CD4-positive, alpha-beta memory T cell (primary cell): ENCODE measurements around the gene REX1BD. TPM values are rescaled to one million over a fixed set of nuclear protein-coding genes. Genes with fewer than 3 reads are reported as not detected.

Source experiments
- CTCF ChIA-PET: fragments of 350-600 bp; sonication (Branson Sonifier 250); formaldehyde crosslinking; loops from one replicate; lab custom pipeline; 2021; ENCODE audit warnings: inconsistent platforms; ENCODE audit not compliant: partially characterized antibody; lab: Charles Lee
- POLR2A ChIA-PET: fragments of 350-600 bp; sonication (Branson Sonifier 250); formaldehyde crosslinking; loops from one replicate; lab custom pipeline; 2021; ENCODE audit not compliant: partially characterized antibody; lab: Charles Lee
- DNase-seq, 5 donors: peaks; one replicate each; pipeline versions ENCODE4 v3.0.0 to v3.0.0-alpha.2; 2020 to 2022; ENCODE audit warnings: mixed read lengths in 1 of 5
- H3K27ac ChIP-seq: one replicate; pipeline ENCODE4 v1.7.0; 2013; ENCODE audit warnings: low read depth, low read length
- H3K27me3 ChIP-seq: 2 replicates; pipeline ENCODE4 v1.7.0; 2013; ENCODE audit warnings: mild to moderate bottlenecking, low read length, moderate library complexity; ENCODE audit not compliant: insufficient read depth
- H3K36me3 ChIP-seq: 2 replicates; pipeline ENCODE4 v1.7.0; 2013; ENCODE audit warnings: mild to moderate bottlenecking, low read length, moderate library complexity; ENCODE audit not compliant: insufficient read depth
- H3K4me1 ChIP-seq: 2 replicates; pipeline ENCODE4 v1.7.0; 2013; ENCODE audit warnings: mild to moderate bottlenecking, low read length, moderate library complexity; ENCODE audit not compliant: insufficient read depth
- H3K4me3 ChIP-seq, 2 donors: one replicate each; pipeline ENCODE4 v1.7.0; 2013; ENCODE audit warnings: low read length in 2 of 2, mild to moderate bottlenecking in 1 of 2
- H3K9me3 ChIP-seq, 2 donors: one replicate each; pipeline ENCODE4 v1.7.0; 2013; ENCODE audit warnings: low read length in 2 of 2, control low read depth in 1 of 2; ENCODE audit not compliant: control insufficient read depth in 1 of 2
- H3K27ac Mint-ChIP-seq, 7 donors: one replicate each; pipeline ENCODE4 v1.8.0; 2020 to 2021; ENCODE audit warnings: mixed read lengths in 7 of 7, mild to moderate bottlenecking in 6 of 7, inconsistent platforms in 3 of 7, moderate library complexity in 3 of 7
- H3K27me3 Mint-ChIP-seq, 2 donors: one replicate each; pipeline ENCODE4 v1.8.0; 2020 to 2021; ENCODE audit warnings: mixed read lengths in 2 of 2
- H3K36me3 Mint-ChIP-seq, 2 donors: one replicate each; pipeline ENCODE4 v1.8.0; 2020 to 2021; ENCODE audit warnings: mixed read lengths in 2 of 2, inconsistent platforms in 1 of 2, mild to moderate bottlenecking in 1 of 2
- H3K4me1 Mint-ChIP-seq, 4 donors: one replicate each; pipeline ENCODE4 v1.8.0; 2020 to 2021; ENCODE audit warnings: mixed read lengths in 4 of 4, mild to moderate bottlenecking in 1 of 4
- H3K4me3 Mint-ChIP-seq, 8 donors: one replicate each; pipeline ENCODE4 v1.8.0; 2020 to 2021; ENCODE audit warnings: mixed read lengths in 8 of 8, mild to moderate bottlenecking in 7 of 8, moderate library complexity in 6 of 8, inconsistent platforms in 3 of 8
- H3K9me3 Mint-ChIP-seq, 8 donors: one replicate each; pipeline ENCODE4 v1.8.0; 2020 to 2021; ENCODE audit warnings: mixed read lengths in 8 of 8, mild to moderate bottlenecking in 5 of 8, inconsistent platforms in 3 of 8, moderate library complexity in 1 of 8
- intact Hi-C: fragments of 100-400 bp; cut with micrococcal nuclease; formaldehyde crosslinking; loops from one replicate; pipeline ENCODE4 v1.15.1; 2023
- polyA plus RNA-seq, 2 donors: library from polyadenylated mRNA; unstranded; fragments of 300-500 nt; fragmentation: Illumina TruSeq; gene quantifications; one replicate each; pipeline ENCODE4 v1.2.3, GENCODE V29; 2021
- total RNA-seq, 2 experiments: library from RNA; stranded (reverse); gene quantifications; one replicate each; pipeline ENCODE4 v1.2.3, GENCODE V29; 2021

Gene REX1BD
- total and polyA plus RNA-seq, 4 experiments from 2014 or later: 148 to 156 (median 152) TPM

- Histone ChIP-seq H3K36me3 (peaks cover 4% of the 10 kb centered on the region), H3K9me3 (no peaks in the 10 kb centered on the region), H3K27ac (peak overlapping the region; percentile 50), H3K4me1 (peaks cover 33% of the 10 kb centered on the region), H3K27me3 (no peaks in the 10 kb centered on the region), H3K4me3 (no peak overlapping the region)
- no peaks in the 10 kb centered on the region for H3K27me3 Mint-ChIP-seq
- peak overlapping the region; percentile 15 to 92 (median 81) for H3K27ac Mint-ChIP-seq
- ChIA-PET CTCF (interaction anchor here (0.6 to 2.4 kb wide), 21 partner anchors 8 to 284 kb away, joined by 3 to 25 read pairs (median 4); partner anchors contain the start of genes FKBP8 and UBA52), POLR2A (interaction anchor here (0.8 to 2.8 kb wide), 9 partner anchors 12 to 326 kb away, joined by 3 to 18 read pairs (median 4); partner anchors contain the start of genes COPE, ELL, KXD1 and UBA52)
- H3K9me3 Mint-ChIP-seq: no peaks in the 10 kb centered on the region
- peak overlapping the region in 7 of 8 donors; percentile 7 to 69 (median 52) for H3K4me3 Mint-ChIP-seq
- DNase-seq: no peak
- H3K36me3 Mint-ChIP-seq: peaks cover 0 to 6% of the 10 kb centered on the region in 2 donors
- H3K4me1 Mint-ChIP-seq: peaks cover 18 to 36% (median 26%) of the 10 kb centered on the region in 4 donors
- intact Hi-C loops: loop anchor here (1.0 kb wide), 1 partner anchor 254 kb away; no protein-coding TSS in a partner anchor
These were observed 4.9 kb downstream of the REX1BD start for GRCh38 chr19:18593367-18594095.

GRCh38 chr19:18594096-18594823 is 5.7 kb downstream of the REX1BD start:
- ChIA-PET CTCF (interaction anchor here (0.6 to 2.4 kb wide), 19 partner anchors 8 to 322 kb away, joined by 3 to 25 read pairs (median 4); partner anchors contain the start of genes FKBP8 and UBA52), POLR2A (interaction anchor here (0.8 to 2.8 kb wide), 7 partner anchors 13 to 253 kb away, joined by 3 to 18 read pairs (median 7); partner anchors contain the start of genes ELL, TMEM59L, UBA52 and UPF1)
- Mint-ChIP-seq H3K27me3 (peaks cover 0 to under 1% of the 10 kb centered on the region in 2 donors), H3K27ac (peak overlapping the region in 6 of 7 donors; percentile 56 to 91 (median 78)), H3K4me1 (peaks cover 18 to 36% (median 25%) of the 10 kb centered on the region in 4 donors), H3K9me3 (no peaks in the 10 kb centered on the region), H3K36me3 (peaks cover 0 to 6% of the 10 kb centered on the region in 2 donors), H3K4me3 (peak overlapping the region; percentile 69 to 85 (median 76))
- peaks cover 4% of the 10 kb centered on the region for H3K36me3 ChIP-seq
- H3K27me3 ChIP-seq: no peaks in the 10 kb centered on the region
- intact Hi-C loops: loop anchor here (1.0 kb wide), 1 partner anchor 253 kb away; no protein-coding TSS in a partner anchor
- no peaks in the 10 kb centered on the region for H3K9me3 ChIP-seq
- H3K4me1 ChIP-seq: peaks cover 32% of the 10 kb centered on the region
- DNase-seq: peak; percentile 69 to 80 (median 75)
- peak overlapping the region; percentile 50 for H3K27ac ChIP-seq
- peak overlapping the region; percentile 52 to 57 for H3K4me3 ChIP-seq

- Mint-ChIP-seq H3K9me3 (no peaks in the 10 kb centered on the region), H3K36me3 (peaks cover 0 to 6% of the 10 kb centered on the region in 2 donors), H3K27me3 (peaks cover 0 to 5% of the 10 kb centered on the region in 2 donors), H3K4me1 (peaks cover 14 to 32% (median 21%) of the 10 kb centered on the region in 4 donors), H3K27ac (peak overlapping the region in 6 of 7 donors; percentile 56 to 91 (median 78)), H3K4me3 (peak overlapping the region; percentile 69 to 85 (median 76))
- peak overlapping the region; percentile 52 to 57 for H3K4me3 ChIP-seq
- H3K27me3 ChIP-seq: no peaks in the 10 kb centered on the region
- DNase-seq: no peak
- ChIA-PET POLR2A (interaction anchor here (1.2 to 2.8 kb wide), 5 partner anchors 17 to 252 kb away, joined by 3 to 18 read pairs (median 10); partner anchors contain the start of genes ELL, TMEM59L, UBA52 and UPF1), CTCF (interaction anchor here (1.2 to 3.1 kb wide), 5 partner anchors 87 to 322 kb away, joined by 3 to 25 read pairs (median 7); no protein-coding TSS in a partner anchor)
- intact Hi-C loops: loop anchor here (1.0 kb wide), 1 partner anchor 252 kb away; no protein-coding TSS in a partner anchor
- H3K27ac ChIP-seq: peak overlapping the region; percentile 50
- peaks cover 4% of the 10 kb centered on the region for H3K36me3 ChIP-seq
- no peaks in the 10 kb centered on the region for H3K9me3 ChIP-seq
- H3K4me1 ChIP-seq: peaks cover 26% of the 10 kb centered on the region
These were observed 6.3 kb downstream of the REX1BD start for GRCh38 chr19:18594824-18595373.

GRCh38 chr19:18595475-18595874 is 6.9 kb downstream of the REX1BD start:
- POLR2A ChIA-PET: interaction anchor here (0.9 to 2.8 kb wide), 5 partner anchors 17 to 237 kb away, joined by 3 to 18 read pairs (median 3); partner anchors contain the start of genes TMEM59L, UBA52 and UPF1
- Histone ChIP-seq H3K4me3 (no peak overlapping the region), H3K27me3 (no peaks in the 10 kb centered on the region), H3K4me1 (peaks cover 20% of the 10 kb centered on the region), H3K27ac (no peak overlapping the region), H3K36me3 (peaks cover 4% of the 10 kb centered on the region), H3K9me3 (no peaks in the 10 kb centered on the region)
- peak overlapping the region in 2 of 7 donors; percentile 29 to 36 for H3K27ac Mint-ChIP-seq
- intact Hi-C loops: no loop called here
- peaks cover 10 to 26% (median 17%) of the 10 kb centered on the region in 4 donors for H3K4me1 Mint-ChIP-seq
- no peak for DNase-seq
- H3K4me3 Mint-ChIP-seq: peak overlapping the region in 6 of 8 donors; percentile 33 to 64 (median 56)
- H3K27me3 Mint-ChIP-seq: peaks cover 0 to 7% of the 10 kb centered on the region in 2 donors
- H3K36me3 Mint-ChIP-seq: peaks cover 0 to 6% of the 10 kb centered on the region in 2 donors
- CTCF ChIA-PET: interaction anchor here (1.2 to 3.1 kb wide), 3 partner anchors 51 to 321 kb away, joined by 3 to 16 read pairs (median 3); no protein-coding TSS in a partner anchor
- no peaks in the 10 kb centered on the region for H3K9me3 Mint-ChIP-seq

GRCh38 chr19:18596752-18597157 is 8.2 kb downstream of the REX1BD start:
- Mint-ChIP-seq H3K4me3 (peak overlapping the region in 1 of 8 donors; percentile 55), H3K9me3 (no peaks in the 10 kb centered on the region)

More at GRCh38 chr19:18596752-18597157, 8.2 kb downstream of the REX1BD start:
- no peak overlapping the region for H3K27ac ChIP-seq
- Mint-ChIP-seq H3K36me3 (peaks cover 0 to 3% of the 10 kb centered on the region in 2 donors), H3K27me3 (peaks cover 4 to 11% of the 10 kb centered on the region in 2 donors), H3K4me1 (peaks cover 10 to 19% (median 12%) of the 10 kb centered on the region in 4 donors), H3K27ac (peak overlapping the region in 3 of 7 donors; percentile 50 to 60 (median 51))
- H3K4me3 ChIP-seq: no peak overlapping the region
- ChIA-PET POLR2A (no interaction called here), CTCF (interaction anchor here (0.6 to 3.1 kb wide), 4 partner anchors 52 to 250 kb away, joined by 3 to 16 read pairs (median 3); no protein-coding TSS in a partner anchor)
- H3K4me1 ChIP-seq: peaks cover 15% of the 10 kb centered on the region
- DNase-seq: no peak
- no peaks in the 10 kb centered on the region for H3K27me3 ChIP-seq
- H3K9me3 ChIP-seq: no peaks in the 10 kb centered on the region
- H3K36me3 ChIP-seq: no peaks in the 10 kb centered on the region
- intact Hi-C loops: no loop called here
